GM13976 (cell line): ENCODE results near the gene ARMS2.

Source experiments
- DNase-seq: peaks from one replicate; pipeline ENCODE4 v3.0.0; 2012; ENCODE audit warnings: low spot score
- CTCF ChIP-seq: IDR thresholded peaks from 2 replicates; pipeline ENCODE4 v1.5.1; 2012; ENCODE audit warnings: borderline replicate concordance, mild to moderate bottlenecking; ENCODE audit not compliant: insufficient read depth; ENCODE audit errors: extremely low read depth, missing control alignments, control extremely low read depth
- in situ Hi-C: fragments of 300-500 bp; cut with MboI; formaldehyde crosslinking; loops from one replicate; pipeline ENCODE4 v1.12.0; 2022; ENCODE audit warnings: low sequenced_read_pairs, mixed read lengths, inconsistent platforms; ENCODE audit not compliant: unreplicated experiment

Gene ARMS2

GRCh38 chr10:122468926-122469781 lies 14.7 kb downstream of the ARMS2 start:
- in situ Hi-C loops, result no loop called here
- DNase-seq, result no peak
- TF ChIP-seq CTCF, result no peak

GRCh38 chr10:122469848-122470247 lies 15.4 kb downstream of the ARMS2 start:
- in situ Hi-C loops, result no loop called here
- TF ChIP-seq CTCF, result no peak

GRCh38 chr10:122471531-122472177 lies 17.2 kb downstream of the ARMS2 start:
- DNase-seq, result no peak
- in situ Hi-C loops, result no loop called here
- TF ChIP-seq CTCF, result no peak

More at GRCh38 chr10:122469848-122470247, 15.4 kb downstream of the ARMS2 start:
- no peak for DNase-seq

GRCh38 chr10:122473116-122473515 lies 18.7 kb downstream of the ARMS2 start:
- no peak for TF ChIP-seq CTCF
- in situ Hi-C loops, result no loop called here
- no peak for DNase-seq

- TF ChIP-seq CTCF, result no peak
- in situ Hi-C loops, result no loop called here
- DNase-seq, result no peak
These were observed 19.8 kb downstream of the ARMS2 start for GRCh38 chr10:122474131-122474818.

GRCh38 chr10:122475100-122475499 lies 20.6 kb downstream of the ARMS2 start:
- in situ Hi-C loops, result no loop called here
- TF ChIP-seq CTCF, result no peak
- DNase-seq, result no peak
